Measurements from ENCODE around the gene RPAP3. TPM values are rescaled to one million over a fixed set of nuclear protein-coding genes. Genes with fewer than 3 reads are reported as not detected.

Gene RPAP3
- total RNA-seq, 1 experiment from 2014 or later: 67.7 TPM

GRCh38 chr12:47751561-47751960 is 45.7 kb upstream of the RPAP3 start:
- no peaks in the 10 kb centered on the region for H3K27me3 ChIP-seq (replicated peaks; ENCODE audit: control insufficient read depth, insufficient read depth, low read length)
- no peaks in the 10 kb centered on the region for H3K36me3 ChIP-seq (ENCODE audit: control insufficient read depth, insufficient read depth, low read length)
- H3K27me3 Mint-ChIP-seq (ENCODE audit: insufficient read depth, unreplicated experiment): no peaks in the 10 kb centered on the region
- H3K9me3 ChIP-seq: no peaks in the 10 kb centered on the region
- H3K4me3 ChIP-seq (ENCODE audit: low read depth, low read length): no peak overlapping the region
- peaks cover 19% of the 10 kb centered on the region for H3K4me1 Mint-ChIP-seq (ENCODE audit: low read depth, unreplicated experiment)
- BruUV-seq (replicated peaks): no TSS peak
- peaks cover 11% of the 10 kb centered on the region for H3K4me1 ChIP-seq
- no peak for DNase-seq
- ChIA-PET POLR2A (interaction anchor here (0.5 kb wide), 1 partner anchor 413 kb away, joined by 6 read pairs; no protein-coding TSS in a partner anchor), CTCF (no interaction called here)
- H3K27ac Mint-ChIP-seq (ENCODE audit: unreplicated experiment): no peak overlapping the region
- intact Hi-C loops (cut with micrococcal nuclease; ENCODE audit: unreplicated experiment): no loop called here
- no peak for TF ChIP-seq CTCF (IDR thresholded peaks at IDR 0.05; ENCODE audit: insufficient read depth in 1 of 2, low read depth in 1 of 2, low read length in 1 of 2, severe bottlenecking in 1 of 2, unreplicated experiment in 1 of 2)
- H3K36me3 Mint-ChIP-seq (ENCODE audit: insufficient read depth, unreplicated experiment): no peaks in the 10 kb centered on the region
- H3K9me3 Mint-ChIP-seq (ENCODE audit: unreplicated experiment): no peaks in the 10 kb centered on the region
- H3K4me3 Mint-ChIP-seq (ENCODE audit: unreplicated experiment): no peak overlapping the region

- DNase-seq: no peak
- no peaks in the 10 kb centered on the region for H3K27me3 Mint-ChIP-seq (ENCODE audit: insufficient read depth, unreplicated experiment)
- no peaks in the 10 kb centered on the region for H3K27me3 ChIP-seq (replicated peaks; ENCODE audit: control insufficient read depth, insufficient read depth, low read length)
- CTCF ChIA-PET: no interaction called here
- H3K27ac Mint-ChIP-seq (ENCODE audit: unreplicated experiment): no peak overlapping the region
- H3K9me3 Mint-ChIP-seq (ENCODE audit: unreplicated experiment): no peaks in the 10 kb centered on the region
- peaks cover 11% of the 10 kb centered on the region for H3K4me1 ChIP-seq
- POLR2A ChIA-PET: no interaction called here
- no peak overlapping the region for H3K4me3 ChIP-seq (ENCODE audit: low read depth, low read length)
- H3K4me3 Mint-ChIP-seq (ENCODE audit: unreplicated experiment): no peak overlapping the region
- peaks cover 19% of the 10 kb centered on the region for H3K4me1 Mint-ChIP-seq (ENCODE audit: low read depth, unreplicated experiment)
- no peaks in the 10 kb centered on the region for H3K9me3 ChIP-seq
- no TSS peak for BruUV-seq (replicated peaks)
- no peak for TF ChIP-seq CTCF (IDR thresholded peaks at IDR 0.05; ENCODE audit: insufficient read depth in 1 of 2, low read depth in 1 of 2, low read length in 1 of 2, severe bottlenecking in 1 of 2, unreplicated experiment in 1 of 2)
- intact Hi-C loops (cut with micrococcal nuclease; ENCODE audit: unreplicated experiment): no loop called here
- H3K36me3 ChIP-seq (ENCODE audit: control insufficient read depth, insufficient read depth, low read length): no peaks in the 10 kb centered on the region
- H3K36me3 Mint-ChIP-seq (ENCODE audit: insufficient read depth, unreplicated experiment): no peaks in the 10 kb centered on the region
Observed at GRCh38 chr12:47750916-47751470, 45.2 kb upstream of the RPAP3 start.

- H3K27me3 ChIP-seq (replicated peaks; ENCODE audit: control insufficient read depth, insufficient read depth, low read length): no peaks in the 10 kb centered on the region
- intact Hi-C loops (cut with micrococcal nuclease; ENCODE audit: unreplicated experiment): no loop called here
Observed at GRCh38 chr12:47750229-47750798, 44.5 kb upstream of the RPAP3 start.

More at GRCh38 chr12:47750229-47750798, 44.5 kb upstream of the RPAP3 start:
- Histone ChIP-seq H3K4me1 (peaks cover 12% of the 10 kb centered on the region), H3K4me3 (ENCODE audit: low read depth, low read length) (no peak overlapping the region), H3K36me3 (ENCODE audit: control insufficient read depth, insufficient read depth, low read length) (no peaks in the 10 kb centered on the region), H3K9me3 (no peaks in the 10 kb centered on the region)
- Mint-ChIP-seq H3K27ac (ENCODE audit: unreplicated experiment) (no peak overlapping the region), H3K4me1 (ENCODE audit: low read depth, unreplicated experiment) (peaks cover 18% of the 10 kb centered on the region), H3K9me3 (ENCODE audit: unreplicated experiment) (no peaks in the 10 kb centered on the region), H3K36me3 (ENCODE audit: insufficient read depth, unreplicated experiment) (no peaks in the 10 kb centered on the region), H3K4me3 (ENCODE audit: unreplicated experiment) (no peak overlapping the region), H3K27me3 (ENCODE audit: insufficient read depth, unreplicated experiment) (no peaks in the 10 kb centered on the region)
- no peak for DNase-seq
- BruUV-seq (replicated peaks): no TSS peak
- no peak for TF ChIP-seq CTCF (IDR thresholded peaks at IDR 0.05; ENCODE audit: insufficient read depth in 1 of 2, low read depth in 1 of 2, low read length in 1 of 2, severe bottlenecking in 1 of 2, unreplicated experiment in 1 of 2)
- CTCF ChIA-PET: interaction anchor here (0.6 kb wide), 1 partner anchor 18 kb away, joined by 3 read pairs; no protein-coding TSS in a partner anchor
- POLR2A ChIA-PET: no interaction called here
